HG02970 (cell line): ENCODE data around the gene UBE2D3.

Experiments used
- ATAC-seq: cut with Tn5 transposase; IDR thresholded peaks from one replicate; pipeline ENCODE4 v1.9.1; 2021; ENCODE audit warnings: mild to moderate bottlenecking, moderate library complexity, moderate number of reproducible peaks; ENCODE audit not compliant: unreplicated experiment, low FRiP score

UBE2D3 gene

GRCh38 chr4:102799816-102800215 is 27.5 kb downstream of the UBE2D3 start:
- ATAC-seq = no peak

GRCh38 chr4:102794999-102795398 is 32.4 kb downstream of the UBE2D3 start:
- no peak for ATAC-seq

GRCh38 chr4:102792361-102792936 is 34.9 kb downstream of the UBE2D3 start:
- ATAC-seq = no peak

GRCh38 chr4:102791318-102791835 is 36.0 kb downstream of the UBE2D3 start:
- no peak for ATAC-seq

- no peak for ATAC-seq
These were observed 38.0 kb downstream of the UBE2D3 start for GRCh38 chr4:102789317-102789717.

GRCh38 chr4:102787944-102788343 is 39.4 kb downstream of the UBE2D3 start:
- ATAC-seq = no peak

- ATAC-seq = no peak
These were observed 40.1 kb downstream of the UBE2D3 start for GRCh38 chr4:102787096-102787881.

- no peak for ATAC-seq
These were observed 41.1 kb downstream of the UBE2D3 start for GRCh38 chr4:102786279-102786678.

GRCh38 chr4:102783006-102783405 is 44.3 kb downstream of the UBE2D3 start:
- ATAC-seq = no peak

- no peak for ATAC-seq
These were observed 45.8 kb downstream of the UBE2D3 start for GRCh38 chr4:102781570-102781969.

- no peak for ATAC-seq
These were observed 46.7 kb downstream of the UBE2D3 start for GRCh38 chr4:102780476-102781144.

GRCh38 chr4:102779204-102779603 is 48.1 kb downstream of the UBE2D3 start:
- no peak for ATAC-seq

- no peak for ATAC-seq
These were observed 48.6 kb downstream of the UBE2D3 start for GRCh38 chr4:102778720-102779119.

- no peak for ATAC-seq
These were observed 51.5 kb downstream of the UBE2D3 start for GRCh38 chr4:102775805-102776204.

- ATAC-seq = no peak
These were observed 53.1 kb downstream of the UBE2D3 start for GRCh38 chr4:102774254-102774653.

- no peak for ATAC-seq
These were observed 54.5 kb downstream of the UBE2D3 start for GRCh38 chr4:102772738-102773340.

- ATAC-seq = no peak
These were observed 62.5 kb downstream of the UBE2D3 start for GRCh38 chr4:102764901-102765300.

GRCh38 chr4:102761906-102762305 is 65.4 kb downstream of the UBE2D3 start:
- ATAC-seq = no peak

- ATAC-seq = no peak
These were observed 66.1 kb downstream of the UBE2D3 start for GRCh38 chr4:102761296-102761701.

- peak; percentile 64 for ATAC-seq
These were observed 66.6 kb downstream of the UBE2D3 start, which contains the start of gene MANBA for GRCh38 chr4:102760645-102761295. MANBA (minus strand) TSS chr4:102760968; CDS start chr4:102760894, 74 bp downstream.
